ENCODE results near the gene C3. TPM values are rescaled to one million over a fixed set of nuclear protein-coding genes. Genes with fewer than 3 reads are reported as not detected.

The C3 gene
- total RNA-seq, 1 donor from 2014 or later: 0.37 TPM

DNA sequence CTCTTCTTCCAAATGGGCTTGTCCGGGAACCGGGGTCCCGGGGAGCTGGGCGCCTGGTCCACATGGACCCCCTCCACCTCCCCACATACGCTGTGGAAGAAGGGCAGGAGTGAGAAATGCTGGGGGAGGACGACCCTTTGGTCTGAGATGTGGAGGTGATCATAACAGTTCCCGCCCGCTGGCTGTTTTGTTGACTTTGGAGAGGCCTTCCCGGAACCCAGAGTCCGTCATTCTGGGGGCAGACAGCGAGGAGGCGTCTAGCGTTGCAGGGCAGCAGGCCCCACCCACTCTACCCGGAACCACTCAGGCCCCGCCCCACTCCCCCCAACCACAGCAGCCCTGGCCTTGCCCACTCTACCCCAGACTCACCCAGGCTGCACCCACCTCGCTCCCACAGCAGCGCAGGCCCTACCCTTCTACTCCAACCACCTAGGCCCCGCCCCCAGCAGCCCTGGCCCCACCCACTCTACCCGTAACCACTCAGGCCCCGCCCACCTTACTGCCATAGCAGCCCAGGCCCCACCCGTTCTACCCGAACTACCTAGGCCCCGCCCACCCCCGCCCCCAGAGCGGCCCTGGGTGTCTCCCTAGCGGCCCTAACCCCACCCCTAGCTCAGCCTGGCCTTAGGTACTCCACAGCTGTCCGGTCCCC lies 9.8 kb upstream of the C3 start:
- H3K27ac Mint-ChIP-seq (ENCODE audit: unreplicated experiment): no peak overlapping the region
- H3K4me1 Mint-ChIP-seq: peaks cover 6% of the 10 kb centered on the region
- no peaks in the 10 kb centered on the region for H3K9me3 Mint-ChIP-seq
- H3K36me3 Mint-ChIP-seq (ENCODE audit: low read depth): no peaks in the 10 kb centered on the region
- no peaks in the 10 kb centered on the region for H3K27me3 Mint-ChIP-seq (ENCODE audit: low read depth)
- no peak overlapping the region for H3K4me3 Mint-ChIP-seq
- TF ChIP-seq, protein P1, sequence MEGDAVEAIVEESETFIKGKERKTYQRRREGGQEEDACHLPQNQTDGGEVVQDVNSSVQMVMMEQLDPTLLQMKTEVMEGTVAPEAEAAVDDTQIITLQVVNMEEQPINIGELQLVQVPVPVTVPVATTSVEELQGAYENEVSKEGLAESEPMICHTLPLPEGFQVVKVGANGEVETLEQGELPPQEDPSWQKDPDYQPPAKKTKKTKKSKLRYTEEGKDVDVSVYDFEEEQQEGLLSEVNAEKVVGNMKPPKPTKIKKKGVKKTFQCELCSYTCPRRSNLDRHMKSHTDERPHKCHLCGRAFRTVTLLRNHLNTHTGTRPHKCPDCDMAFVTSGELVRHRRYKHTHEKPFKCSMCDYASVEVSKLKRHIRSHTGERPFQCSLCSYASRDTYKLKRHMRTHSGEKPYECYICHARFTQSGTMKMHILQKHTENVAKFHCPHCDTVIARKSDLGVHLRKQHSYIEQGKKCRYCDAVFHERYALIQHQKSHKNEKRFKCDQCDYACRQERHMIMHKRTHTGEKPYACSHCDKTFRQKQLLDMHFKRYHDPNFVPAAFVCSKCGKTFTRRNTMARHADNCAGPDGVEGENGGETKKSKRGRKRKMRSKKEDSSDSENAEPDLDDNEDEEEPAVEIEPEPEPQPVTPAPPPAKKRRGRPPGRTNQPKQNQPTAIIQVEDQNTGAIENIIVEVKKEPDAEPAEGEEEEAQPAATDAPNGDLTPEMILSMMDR (conservative IDR thresholded peaks at IDR 0.05): no peak
- no peak for DNase-seq (ENCODE audit: low read depth, low spot score)

DNA sequence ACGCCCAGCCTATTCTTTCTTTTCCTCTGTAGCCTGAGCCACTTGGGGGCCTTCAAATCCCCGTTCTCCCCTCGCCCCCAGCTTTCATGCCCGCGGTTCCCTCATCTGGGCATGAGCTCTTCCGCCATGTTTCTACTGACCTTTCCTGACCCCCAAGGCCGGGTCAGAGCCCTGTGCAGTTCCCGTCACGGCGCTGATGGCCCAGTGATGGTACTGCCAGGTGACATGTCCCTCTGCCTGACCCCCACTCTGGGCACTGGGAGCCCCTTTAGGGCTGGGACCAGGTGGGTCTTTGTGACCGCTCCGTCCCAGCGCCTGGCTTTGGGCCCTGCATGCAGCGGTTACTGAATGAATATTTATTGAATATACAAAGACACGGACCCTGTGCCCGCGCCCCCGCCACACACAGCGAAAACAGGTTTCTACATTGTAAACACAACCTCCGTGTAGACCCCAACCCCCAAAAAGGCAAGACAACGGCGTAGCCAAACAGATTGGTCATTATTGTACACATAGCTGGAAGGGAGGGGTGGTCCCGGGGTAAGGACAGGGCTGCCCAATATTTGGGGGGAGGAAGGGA lies 9.2 kb upstream of the C3 start:
- H3K4me3 Mint-ChIP-seq: peak overlapping the region; percentile 31
- no peaks in the 10 kb centered on the region for H3K36me3 Mint-ChIP-seq (ENCODE audit: low read depth)
- peaks cover 6% of the 10 kb centered on the region for H3K4me1 Mint-ChIP-seq
- TF ChIP-seq, protein P1 (conservative IDR thresholded peaks at IDR 0.05): no peak
- H3K27ac Mint-ChIP-seq (ENCODE audit: unreplicated experiment): no peak overlapping the region
- no peaks in the 10 kb centered on the region for H3K27me3 Mint-ChIP-seq (ENCODE audit: low read depth)
- H3K9me3 Mint-ChIP-seq: no peaks in the 10 kb centered on the region
- no peak for DNase-seq (ENCODE audit: low read depth, low spot score)

DNA sequence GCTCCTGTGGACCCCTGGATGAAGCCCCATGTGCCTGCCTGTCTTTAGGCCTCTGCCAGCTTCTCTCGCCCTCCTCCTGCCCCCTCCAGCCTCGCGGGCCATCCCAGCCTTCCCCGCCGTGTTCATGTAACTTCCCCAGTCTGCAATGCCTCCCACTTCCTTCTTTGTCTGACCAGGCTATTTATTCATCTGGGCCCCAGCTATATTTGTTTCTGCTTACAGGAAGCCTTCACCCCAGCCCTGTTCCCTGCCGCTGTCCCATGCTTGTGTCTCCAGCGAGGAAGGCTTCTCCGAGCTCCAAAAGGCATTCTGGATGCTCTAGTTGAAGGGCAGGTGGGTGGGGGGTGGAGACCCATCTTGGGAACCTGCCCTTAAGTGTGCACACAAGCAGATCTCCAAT lies 7.9 kb upstream of the C3 start:
- peaks cover 6% of the 10 kb centered on the region for H3K4me1 Mint-ChIP-seq
- H3K4me3 Mint-ChIP-seq: no peak overlapping the region
- DNase-seq (ENCODE audit: low read depth, low spot score): no peak
- H3K36me3 Mint-ChIP-seq (ENCODE audit: low read depth): no peaks in the 10 kb centered on the region
- no peaks in the 10 kb centered on the region for H3K27me3 Mint-ChIP-seq (ENCODE audit: low read depth)
- no peaks in the 10 kb centered on the region for H3K9me3 Mint-ChIP-seq
- no peak overlapping the region for H3K27ac Mint-ChIP-seq (ENCODE audit: unreplicated experiment)
- TF ChIP-seq, protein P1 (conservative IDR thresholded peaks at IDR 0.05): no peak

- Mint-ChIP-seq H3K9me3 (no peaks in the 10 kb centered on the region), H3K27ac (ENCODE audit: unreplicated experiment) (peak overlapping the region; percentile 81), H3K36me3 (ENCODE audit: low read depth) (no peaks in the 10 kb centered on the region), H3K4me1 (peaks cover 12% of the 10 kb centered on the region), H3K27me3 (ENCODE audit: low read depth) (peaks cover 5% of the 10 kb centered on the region), H3K4me3 (no peak overlapping the region)
- DNase-seq (ENCODE audit: low read depth, low spot score): no peak
- TF ChIP-seq, protein P1 (conservative IDR thresholded peaks at IDR 0.05): no peak
Observed at GRCh38 chr19:6725513-6726231, 5.2 kb upstream of the C3 start.

- no peak overlapping the region for H3K4me3 Mint-ChIP-seq
- peaks cover 13% of the 10 kb centered on the region for H3K4me1 Mint-ChIP-seq
- H3K27me3 Mint-ChIP-seq (ENCODE audit: low read depth): peaks cover 9% of the 10 kb centered on the region
- TF ChIP-seq, protein P1 (conservative IDR thresholded peaks at IDR 0.05): no peak
- peak overlapping the region; percentile 43 for H3K27ac Mint-ChIP-seq (ENCODE audit: unreplicated experiment)
- DNase-seq (ENCODE audit: low read depth, low spot score): no peak
- H3K36me3 Mint-ChIP-seq (ENCODE audit: low read depth): no peaks in the 10 kb centered on the region
- no peaks in the 10 kb centered on the region for H3K9me3 Mint-ChIP-seq
Observed at GRCh38 chr19:6724631-6725492, 4.4 kb upstream of the C3 start.
